ENCODE data around the gene SPAST.
"Not testable (repeated sequence)": the region's sequence is repeated elsewhere in the genome, so short reads cannot be mapped to it uniquely, and the experiment has no call there.

The SPAST gene

GRCh38 chr2:32129086-32129485 lies 65.7 kb downstream of the SPAST start:
- no peak for DNase-seq

GRCh38 chr2:32135409-32135808 lies 72.1 kb downstream of the SPAST start:
- DNase-seq, result no peak

- no peak for DNase-seq
Observed at GRCh38 chr2:32136097-32136496, 72.7 kb downstream of the SPAST start.

- DNase-seq, result not testable (repeated sequence)
Observed at GRCh38 chr2:32151544-32151943, 88.2 kb downstream of the SPAST start.

GRCh38 chr2:32159678-32160077 lies 96.3 kb downstream of the SPAST start:
- DNase-seq, result no peak

GRCh38 chr2:32161296-32161695 lies 97.9 kb downstream of the SPAST start:
- DNase-seq, result no peak

- not testable (repeated sequence) for DNase-seq
Observed at GRCh38 chr2:32164254-32164653, 100.9 kb downstream of the SPAST start.

- DNase-seq, result not testable (repeated sequence)
Observed at GRCh38 chr2:32165027-32165347, 101.6 kb downstream of the SPAST start.

GRCh38 chr2:32166115-32166574 lies 102.8 kb downstream of the SPAST start:
- no peak for DNase-seq

- DNase-seq, result no peak
Observed at GRCh38 chr2:32168513-32168912, 105.2 kb downstream of the SPAST start.

GRCh38 chr2:32172870-32173269 lies 109.5 kb downstream of the SPAST start:
- no peak for DNase-seq

GRCh38 chr2:32182667-32183066 lies 119.3 kb downstream of the SPAST start:
- DNase-seq, result no peak

GRCh38 chr2:32189011-32189410 lies 125.7 kb downstream of the SPAST start:
- DNase-seq, result no peak

GRCh38 chr2:32192418-32192817 lies 129.1 kb downstream of the SPAST start:
- DNase-seq, result no peak

- DNase-seq, result no peak
Observed at GRCh38 chr2:32200814-32201213, 137.5 kb downstream of the SPAST start.

GRCh38 chr2:32203428-32203827 lies 140.1 kb downstream of the SPAST start:
- not testable (repeated sequence) for DNase-seq

All from activated effector memory CD4-positive, alpha-beta T cell treated with anti-CD3 and anti-CD28 coated beads, Interleukin-2, amount 50 U/mL, for 16 hours (primary cell).